ENCODE data around the gene C17orf107. TPM values are rescaled to one million over a fixed set of nuclear protein-coding genes. Genes with fewer than 3 reads are reported as not detected.

C17orf107 gene
- total RNA-seq, 1 experiment from 2014 or later, result 1.7 TPM

GRCh38 chr17:4895657-4896331 lies 3.5 kb upstream of the C17orf107 start:
- H3K9me2 ChIP-seq (ENCODE audit: insufficient read depth), result no peaks in the 10 kb centered on the region
- ChIA-PET RAD21 (ENCODE audit: low non-redundant PET in 1 of 2, low total read pairs in 2 of 2, uncharacterized antibody in 2 of 2, unreplicated experiment in 2 of 2) (no interaction called here), CTCF (no interaction called here), POLR2A (no interaction called here)
- TF ChIP-seq REST (IDR thresholded peaks at IDR 0.05; ENCODE audit: low read depth) (no peak), CBX3 (IDR thresholded peaks at IDR 0.05; ENCODE audit: low read depth) (no peak), POLR2AphosphoS5 (IDR thresholded peaks at IDR 0.05; ENCODE audit: low read depth, low read length) (no peak)
- TF ChIP-seq, protein P1, sequence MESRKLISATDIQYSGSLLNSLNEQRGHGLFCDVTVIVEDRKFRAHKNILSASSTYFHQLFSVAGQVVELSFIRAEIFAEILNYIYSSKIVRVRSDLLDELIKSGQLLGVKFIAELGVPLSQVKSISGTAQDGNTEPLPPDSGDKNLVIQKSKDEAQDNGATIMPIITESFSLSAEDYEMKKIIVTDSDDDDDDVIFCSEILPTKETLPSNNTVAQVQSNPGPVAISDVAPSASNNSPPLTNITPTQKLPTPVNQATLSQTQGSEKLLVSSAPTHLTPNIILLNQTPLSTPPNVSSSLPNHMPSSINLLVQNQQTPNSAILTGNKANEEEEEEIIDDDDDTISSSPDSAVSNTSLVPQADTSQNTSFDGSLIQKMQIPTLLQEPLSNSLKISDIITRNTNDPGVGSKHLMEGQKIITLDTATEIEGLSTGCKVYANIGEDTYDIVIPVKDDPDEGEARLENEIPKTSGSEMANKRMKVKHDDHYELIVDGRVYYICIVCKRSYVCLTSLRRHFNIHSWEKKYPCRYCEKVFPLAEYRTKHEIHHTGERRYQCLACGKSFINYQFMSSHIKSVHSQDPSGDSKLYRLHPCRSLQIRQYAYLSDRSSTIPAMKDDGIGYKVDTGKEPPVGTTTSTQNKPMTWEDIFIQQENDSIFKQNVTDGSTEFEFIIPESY (IDR thresholded peaks at IDR 0.05; ENCODE audit: extremely low read depth, insufficient replicate concordance, low read length), result no peak
- TF ChIP-seq, protein P2, sequence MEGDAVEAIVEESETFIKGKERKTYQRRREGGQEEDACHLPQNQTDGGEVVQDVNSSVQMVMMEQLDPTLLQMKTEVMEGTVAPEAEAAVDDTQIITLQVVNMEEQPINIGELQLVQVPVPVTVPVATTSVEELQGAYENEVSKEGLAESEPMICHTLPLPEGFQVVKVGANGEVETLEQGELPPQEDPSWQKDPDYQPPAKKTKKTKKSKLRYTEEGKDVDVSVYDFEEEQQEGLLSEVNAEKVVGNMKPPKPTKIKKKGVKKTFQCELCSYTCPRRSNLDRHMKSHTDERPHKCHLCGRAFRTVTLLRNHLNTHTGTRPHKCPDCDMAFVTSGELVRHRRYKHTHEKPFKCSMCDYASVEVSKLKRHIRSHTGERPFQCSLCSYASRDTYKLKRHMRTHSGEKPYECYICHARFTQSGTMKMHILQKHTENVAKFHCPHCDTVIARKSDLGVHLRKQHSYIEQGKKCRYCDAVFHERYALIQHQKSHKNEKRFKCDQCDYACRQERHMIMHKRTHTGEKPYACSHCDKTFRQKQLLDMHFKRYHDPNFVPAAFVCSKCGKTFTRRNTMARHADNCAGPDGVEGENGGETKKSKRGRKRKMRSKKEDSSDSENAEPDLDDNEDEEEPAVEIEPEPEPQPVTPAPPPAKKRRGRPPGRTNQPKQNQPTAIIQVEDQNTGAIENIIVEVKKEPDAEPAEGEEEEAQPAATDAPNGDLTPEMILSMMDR (IDR thresholded peaks at IDR 0.05 in 2 of 3, conservative IDR thresholded peaks at IDR 0.05 in 1 of 3; ENCODE audit: borderline replicate concordance in 1 of 3, insufficient read depth in 1 of 3, low read depth in 2 of 3, low read length in 2 of 3), result no peak
- H2AFZ ChIP-seq (ENCODE audit: low read depth, low read length, poor library complexity, severe bottlenecking), result no peak overlapping the region
- H3K79me2 ChIP-seq (ENCODE audit: insufficient read depth, low read length), result no peaks in the 10 kb centered on the region
- no peaks in the 10 kb centered on the region for H3K9me3 ChIP-seq (ENCODE audit: control insufficient read depth in 1 of 2, insufficient read depth in 1 of 2, low read depth in 1 of 2, low read length in 2 of 2)
- H4K20me1 ChIP-seq (ENCODE audit: insufficient read depth), result no peaks in the 10 kb centered on the region
- ATAC-seq, result no peak
- H3K4me2 ChIP-seq (ENCODE audit: low read length), result no peak overlapping the region
- no peak for DNase-seq (ENCODE audit: low read depth, low spot score)
- H3K36me3 ChIP-seq (ENCODE audit: control insufficient read depth in 1 of 2, insufficient read depth in 2 of 2, low read length in 2 of 2), result peaks cover 14 to 30% of the 10 kb centered on the region in 2 experiments; a peak in 3 of 4 replicates
- intact Hi-C loops (cut with micrococcal nuclease), result no loop called here
- H3K27me3 ChIP-seq (ENCODE audit: insufficient read depth, low read length), result no peaks in the 10 kb centered on the region
- H3K4me1 ChIP-seq (ENCODE audit: control insufficient read depth in 1 of 2, insufficient read depth in 2 of 2, low read length in 2 of 2), result no peaks in the 10 kb centered on the region
- no peak overlapping the region for H3K4me3 ChIP-seq (replicated peaks in 1 of 2; ENCODE audit: low read depth in 1 of 2, low read length in 2 of 2)
- no peak overlapping the region for H3K9ac ChIP-seq (ENCODE audit: low read length)
- no TSS peak for BruUV-seq (replicated peaks)
- no peak overlapping the region for H3K27ac ChIP-seq (ENCODE audit: low read depth, low read length)
